Smooth muscle cell (in vitro differentiated cells): Measurements from ENCODE around the gene LDLRAD3. TPM values are rescaled to one million over a fixed set of nuclear protein-coding genes. Genes with fewer than 3 reads are reported as not detected.
A peak's percentile ranks its signal among the peaks of the same experiment; 100 is the strongest.
"Not testable (repeated sequence)": the region's sequence is repeated elsewhere in the genome, so short reads cannot be mapped to it uniquely, and the experiment has no call there.

Experiments used
- DNase-seq: peaks from one replicate; lab custom pipeline; 2025; ENCODE audit not compliant: unreplicated experiment; lab: John Stamatoyannopoulos, UW
- H2AFZ ChIP-seq: fragments of 200-600 bp; sonication (generic); 2 replicates; pipeline ENCODE4 v1.6.0; 2016; ENCODE audit warnings: antibody characterized with exemption, low read depth, mild to moderate bottlenecking
- H3F3A ChIP-seq: fragments of 200-600 bp; sonication (generic); 2 replicates; pipeline ENCODE4 v1.6.0; 2017; ENCODE audit warnings: antibody characterized with exemption, low read depth
- H3K27ac ChIP-seq: fragments of 200-600 bp; sonication (generic); 2 replicates; pipeline ENCODE4 v1.5.1; 2016; ENCODE audit warnings: low read depth, mild to moderate bottlenecking
- H3K27me3 ChIP-seq: fragments of 200-600 bp; sonication (generic); 2 replicates; pipeline ENCODE4 v1.6.1; 2016; ENCODE audit warnings: low read depth, mild to moderate bottlenecking
- H3K36me3 ChIP-seq: fragments of 200-600 bp; sonication (generic); 2 replicates; pipeline ENCODE4 v1.5.1; 2016; ENCODE audit warnings: low read depth
- H3K4me1 ChIP-seq: fragments of 200-600 bp; sonication (generic); 2 replicates; pipeline ENCODE4 v1.5.1; 2016; ENCODE audit warnings: low read depth
- H3K4me2 ChIP-seq: fragments of 200-600 bp; sonication (generic); 2 replicates; pipeline ENCODE4 v1.6.0; 2016; ENCODE audit warnings: mild to moderate bottlenecking
- H3K4me3 ChIP-seq: fragments of 200-600 bp; sonication (generic); 2 replicates; pipeline ENCODE4 v1.5.1; 2016; ENCODE audit warnings: mild to moderate bottlenecking
- H3K79me2 ChIP-seq: fragments of 200-600 bp; sonication (generic); 2 replicates; pipeline ENCODE4 v1.6.0; 2016; ENCODE audit warnings: low read depth, mild to moderate bottlenecking
- H3K9ac ChIP-seq: fragments of 200-600 bp; sonication (generic); 2 replicates; pipeline ENCODE4 v1.6.0; 2016; ENCODE audit warnings: low read depth
- H3K9me3 ChIP-seq: fragments of 200-600 bp; sonication (generic); replicated peaks from 2 replicates; pipeline ENCODE4 v1.5.1; 2016; ENCODE audit warnings: low read depth
- H4K20me1 ChIP-seq: fragments of 200-600 bp; sonication (generic); 2 replicates; pipeline ENCODE4 v1.6.0; 2016; ENCODE audit warnings: low read depth
- WGBS: methylation state at CpG from one replicate; pipeline ENCODE4 v1.1.7; 2016; ENCODE audit warnings: low lambda C conversion rate; 5-methylcytosine and 5-hydroxymethylcytosine counted together
- polyA plus RNA-seq: library from polyadenylated mRNA; unstranded; fragments of >200 nt; fragmentation: Nextera tagmentation; extraction: Ambion mirVana; gene quantifications from 2 replicates; pipeline ENCODE4 v1.2.1, GENCODE V29; 2016
- total RNA-seq: library from RNA; depleted of rRNA; stranded (reverse); fragments of >200 nt; gene quantifications from 2 replicates; pipeline ENCODE4 v1.2.3, GENCODE V29; 2014
- TF ChIP-seq, protein P1 (sequence below): fragments of 200-600 bp; sonication (generic); IDR thresholded peaks from 2 replicates; pipeline ENCODE4 v1.5.1; 2017; ENCODE audit warnings: borderline replicate concordance, mild to moderate bottlenecking, antibody characterized with exemption; ENCODE audit not compliant: insufficient read depth, poor library complexity, severe bottlenecking

The LDLRAD3 gene
- total and polyA plus RNA-seq, 2 experiments from 2014 or later = 6.1 to 10.0 TPM

DNA sequence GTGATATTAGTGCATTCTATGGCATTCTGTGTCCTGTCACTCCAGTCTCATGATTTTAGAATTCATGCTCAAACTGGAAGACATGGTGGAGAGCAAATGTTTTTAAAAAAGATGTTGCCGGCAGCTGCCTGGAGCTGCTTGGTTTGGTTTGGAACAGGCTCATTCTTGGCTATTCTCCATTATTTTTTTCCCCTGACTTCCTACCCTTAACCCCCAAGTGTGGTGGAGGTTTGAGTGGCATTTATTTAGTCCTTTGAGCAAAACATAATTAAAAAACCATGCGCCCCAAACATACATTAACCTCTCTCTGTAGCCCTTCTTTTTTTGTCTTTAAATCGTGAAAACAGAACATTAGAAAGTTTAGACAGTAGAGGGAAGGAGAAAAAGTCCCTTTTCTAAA, 94.7 kb downstream of the LDLRAD3 start:
- H3K36me3 ChIP-seq = no peaks in the 10 kb centered on the region
- no peak overlapping the region for H2AFZ ChIP-seq
- H3K4me1 ChIP-seq = no peaks in the 10 kb centered on the region
- H3K4me3 ChIP-seq = no peak overlapping the region
- no peak overlapping the region for H3K4me2 ChIP-seq
- no peaks in the 10 kb centered on the region for H3K79me2 ChIP-seq
- no peaks in the 10 kb centered on the region for H3F3A ChIP-seq
- no peaks in the 10 kb centered on the region for H3K9me3 ChIP-seq
- TF ChIP-seq, protein P1, sequence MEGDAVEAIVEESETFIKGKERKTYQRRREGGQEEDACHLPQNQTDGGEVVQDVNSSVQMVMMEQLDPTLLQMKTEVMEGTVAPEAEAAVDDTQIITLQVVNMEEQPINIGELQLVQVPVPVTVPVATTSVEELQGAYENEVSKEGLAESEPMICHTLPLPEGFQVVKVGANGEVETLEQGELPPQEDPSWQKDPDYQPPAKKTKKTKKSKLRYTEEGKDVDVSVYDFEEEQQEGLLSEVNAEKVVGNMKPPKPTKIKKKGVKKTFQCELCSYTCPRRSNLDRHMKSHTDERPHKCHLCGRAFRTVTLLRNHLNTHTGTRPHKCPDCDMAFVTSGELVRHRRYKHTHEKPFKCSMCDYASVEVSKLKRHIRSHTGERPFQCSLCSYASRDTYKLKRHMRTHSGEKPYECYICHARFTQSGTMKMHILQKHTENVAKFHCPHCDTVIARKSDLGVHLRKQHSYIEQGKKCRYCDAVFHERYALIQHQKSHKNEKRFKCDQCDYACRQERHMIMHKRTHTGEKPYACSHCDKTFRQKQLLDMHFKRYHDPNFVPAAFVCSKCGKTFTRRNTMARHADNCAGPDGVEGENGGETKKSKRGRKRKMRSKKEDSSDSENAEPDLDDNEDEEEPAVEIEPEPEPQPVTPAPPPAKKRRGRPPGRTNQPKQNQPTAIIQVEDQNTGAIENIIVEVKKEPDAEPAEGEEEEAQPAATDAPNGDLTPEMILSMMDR = no peak
- H4K20me1 ChIP-seq = no peaks in the 10 kb centered on the region
- no peaks in the 10 kb centered on the region for H3K27me3 ChIP-seq
- DNase-seq = no peak
- H3K27ac ChIP-seq = no peak overlapping the region
- no peak overlapping the region for H3K9ac ChIP-seq
- WGBS = 96% methylated on average over 3 of the region's 3 CpGs

DNA sequence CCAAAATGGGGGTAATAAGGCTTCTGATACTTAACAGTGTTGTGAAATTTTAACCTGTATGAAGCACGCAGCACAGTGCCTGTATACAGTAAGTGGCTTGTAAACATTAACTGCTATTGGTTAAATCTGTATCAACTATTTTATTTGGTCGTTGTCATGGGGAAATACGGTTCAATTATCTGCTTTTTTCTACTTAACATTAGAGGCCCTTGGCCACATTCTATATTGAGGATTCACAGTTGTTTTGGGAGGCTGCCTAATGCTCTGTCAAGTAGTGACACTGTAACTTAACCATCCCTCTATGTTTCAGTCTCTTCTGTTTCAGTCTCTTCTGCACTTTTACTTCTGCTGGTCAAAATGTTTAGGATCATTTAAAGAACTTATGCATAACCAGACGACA, 95.6 kb downstream of the LDLRAD3 start:
- DNase-seq = no peak
- H2AFZ ChIP-seq = no peak overlapping the region

DNA sequence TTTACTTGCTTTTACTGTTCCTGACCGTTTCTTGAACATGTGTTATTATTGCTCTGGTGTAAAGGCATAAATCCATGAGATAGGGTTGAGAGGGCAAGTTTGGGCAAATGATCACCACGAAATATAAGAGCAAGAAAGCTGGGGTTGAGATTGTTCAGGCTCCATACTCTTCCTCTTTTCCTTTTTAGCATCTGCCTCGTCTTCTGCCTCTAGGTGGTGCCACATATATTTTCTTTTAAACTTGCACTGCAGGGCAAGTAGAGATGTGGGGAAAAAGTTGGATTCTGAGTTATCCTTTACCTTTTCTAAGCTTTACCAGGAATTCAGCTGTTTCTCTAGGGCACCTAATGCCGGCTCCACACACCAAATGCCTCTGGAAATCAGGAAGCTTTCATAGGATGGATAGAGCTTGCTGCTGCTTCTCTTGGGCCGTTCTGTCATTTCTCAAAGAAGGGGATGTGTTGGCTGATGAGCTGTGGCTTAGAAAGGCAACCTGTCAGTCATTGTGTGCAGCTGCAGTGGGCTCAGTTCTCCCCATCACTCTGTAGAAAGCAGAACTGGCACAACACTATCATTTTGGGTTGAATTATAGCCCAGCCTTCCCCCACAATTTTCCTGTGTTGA, 98.2 kb downstream of the LDLRAD3 start:
- Histone ChIP-seq H3K9me3 (no peaks in the 10 kb centered on the region), H3K9ac (no peak overlapping the region), H4K20me1 (no peaks in the 10 kb centered on the region), H3K27ac (no peak overlapping the region), H2AFZ (no peak overlapping the region), H3F3A (no peaks in the 10 kb centered on the region), H3K4me3 (no peak overlapping the region), H3K36me3 (no peaks in the 10 kb centered on the region), H3K4me2 (no peak overlapping the region), H3K4me1 (no peaks in the 10 kb centered on the region), H3K79me2 (no peaks in the 10 kb centered on the region), H3K27me3 (no peaks in the 10 kb centered on the region)
- WGBS = 62% methylated on average over 5 of the region's 5 CpGs
- TF ChIP-seq, protein P1 = peak; percentile 52
- no peak for DNase-seq

More for the DNA sequence above, 95.6 kb downstream of the LDLRAD3 start:
- Histone ChIP-seq H3K79me2 (no peaks in the 10 kb centered on the region), H4K20me1 (no peaks in the 10 kb centered on the region), H3K36me3 (no peaks in the 10 kb centered on the region), H3K9me3 (no peaks in the 10 kb centered on the region), H3K4me3 (no peak overlapping the region), H3K4me2 (no peak overlapping the region), H3K27me3 (no peaks in the 10 kb centered on the region), H3K4me1 (no peaks in the 10 kb centered on the region), H3K9ac (no peak overlapping the region), H3K27ac (no peak overlapping the region), H3F3A (no peaks in the 10 kb centered on the region)
- TF ChIP-seq, protein P1 = no peak
- 87% methylated on average over 4 of the region's 4 CpGs for WGBS

DNA sequence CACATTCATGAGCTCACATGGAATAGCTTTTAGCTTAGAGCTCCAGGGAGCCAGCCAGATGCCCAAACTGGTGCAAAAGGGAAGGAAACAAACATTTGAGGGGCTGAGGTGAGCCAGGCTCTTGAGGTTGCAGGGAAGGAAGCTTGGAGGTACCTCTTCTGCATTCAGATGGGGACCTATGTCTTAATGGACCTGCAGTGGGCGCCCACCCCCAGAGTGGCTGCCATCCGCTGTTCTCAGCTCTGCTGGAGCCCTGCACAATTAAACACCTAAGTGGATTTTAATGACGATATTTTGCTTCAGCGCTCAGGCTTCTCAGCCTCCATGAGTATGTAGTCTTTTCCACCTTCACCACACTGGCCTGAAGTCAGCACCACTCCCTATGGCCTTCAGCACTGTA, 100.8 kb downstream of the LDLRAD3 start:
- 97% methylated on average over 4 of the region's 4 CpGs for WGBS
- H3K27me3 ChIP-seq = no peaks in the 10 kb centered on the region
- no peaks in the 10 kb centered on the region for H3K9me3 ChIP-seq
- DNase-seq = no peak
- no peak overlapping the region for H3K9ac ChIP-seq
- H3K4me1 ChIP-seq = peaks cover 15% of the 10 kb centered on the region
- TF ChIP-seq, protein P1 = no peak
- no peak overlapping the region for H3K27ac ChIP-seq
- no peak overlapping the region for H2AFZ ChIP-seq
- no peaks in the 10 kb centered on the region for H3K36me3 ChIP-seq
- H3F3A ChIP-seq = peaks cover 6% of the 10 kb centered on the region
- no peaks in the 10 kb centered on the region for H4K20me1 ChIP-seq
- H3K4me3 ChIP-seq = no peak overlapping the region
- H3K4me2 ChIP-seq = no peak overlapping the region
- no peaks in the 10 kb centered on the region for H3K79me2 ChIP-seq

DNA sequence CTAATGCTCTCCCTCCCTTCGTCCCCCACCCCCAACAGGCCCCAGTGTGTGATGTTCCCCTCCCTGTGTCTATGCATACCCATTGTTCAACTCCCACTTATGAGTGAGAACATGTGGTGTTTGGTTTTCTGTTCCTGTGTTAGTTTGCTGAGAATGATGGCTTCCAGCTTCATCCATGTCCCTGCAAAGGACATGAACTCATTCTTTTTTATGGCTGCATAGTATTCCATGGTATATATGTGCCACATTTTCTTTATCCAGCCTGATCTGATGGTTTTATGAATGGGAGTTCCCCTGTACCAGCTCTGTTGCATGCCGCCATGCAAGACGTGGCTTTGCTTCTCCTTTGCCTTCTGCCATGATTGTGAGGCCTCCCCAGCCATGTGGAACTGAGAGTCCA, 102.1 kb downstream of the LDLRAD3 start:
- peaks cover 15% of the 10 kb centered on the region for H3K4me1 ChIP-seq
- WGBS = 100% methylated on average over 2 of the region's 3 CpGs
- not testable (repeated sequence) for H3K4me2 ChIP-seq, H3F3A ChIP-seq, H3K4me3 ChIP-seq, H4K20me1 ChIP-seq, H3K79me2 ChIP-seq, H3K27ac ChIP-seq, H3K27me3 ChIP-seq, H3K9ac ChIP-seq, H3K9me3 ChIP-seq, DNase-seq, H3K36me3 ChIP-seq, H2AFZ ChIP-seq
